ENCODE measurements around the gene SVEP1.
"Not testable (repeated sequence)": the region's sequence is repeated elsewhere in the genome, so short reads cannot be mapped to it uniquely, and the experiment has no call there.

SVEP1 gene

GRCh38 chr9:110615498-110615897 lies 36.0 kb upstream of the SVEP1 start:
- H3K4me1 ChIP-seq (ENCODE audit: control insufficient read depth, insufficient read depth, low read length), result no peaks in the 10 kb centered on the region
- TF ChIP-seq ZNF629 (tag by site-specific recombination; IDR thresholded peaks at IDR 0.05) (no peak), ZNF174 (tag by site-specific recombination; IDR thresholded peaks at IDR 0.05) (no peak), ZNF274 (IDR thresholded peaks at IDR 0.05; ENCODE audit: low read length) (no peak), ZNF274 (tag by site-specific recombination; IDR thresholded peaks at IDR 0.05; ENCODE audit: borderline replicate concordance) (no peak), ZNF19 (tag by site-specific recombination; IDR thresholded peaks at IDR 0.05; ENCODE audit: low read depth) (no peak), ZNF24 (tag by site-specific recombination; IDR thresholded peaks at IDR 0.05) (no peak), ZSCAN18 (tag by site-specific recombination; IDR thresholded peaks at IDR 0.05) (no peak), GLIS2 (tag by site-specific recombination; IDR thresholded peaks at IDR 0.05) (no peak), GLIS1 (tag by site-specific recombination; IDR thresholded peaks at IDR 0.05) (no peak), ZNF302 (tag by site-specific recombination; IDR thresholded peaks at IDR 0.05; ENCODE audit: low read depth) (no peak), ZNF266 (tag by site-specific recombination; IDR thresholded peaks at IDR 0.05; ENCODE audit: low read depth) (no peak), BCL11A (tag by site-specific recombination; IDR thresholded peaks at IDR 0.05; ENCODE audit: low read depth) (no peak), ZNF501 (tag by site-specific recombination; IDR thresholded peaks at IDR 0.05) (no peak), ZNF354C (tag by site-specific recombination; IDR thresholded peaks at IDR 0.05; ENCODE audit: borderline replicate concordance, low read depth) (no peak), MEIS1 (CRISPR knock-in tag; IDR thresholded peaks at IDR 0.05; ENCODE audit: borderline replicate concordance) (no peak), ZBTB17 (tag by site-specific recombination; IDR thresholded peaks at IDR 0.05) (no peak), ZNF184 (tag by site-specific recombination; IDR thresholded peaks at IDR 0.05) (no peak), AEBP2 (tag by site-specific recombination; IDR thresholded peaks at IDR 0.05; ENCODE audit: borderline replicate concordance) (no peak)
- no peak overlapping the region for H3K4me3 ChIP-seq (ENCODE audit: low read depth, low read length)
- CTCF ChIA-PET, result interaction anchor here (0.8 kb wide), 1 partner anchor 275 kb away, joined by 3 read pairs; no protein-coding TSS in a partner anchor
- no peak overlapping the region for H3K27ac ChIP-seq (ENCODE audit: extremely low read depth, low read depth, low read length)
- POLR2A ChIA-PET, result interaction anchor here (0.6 kb wide), 1 partner anchor 367 kb away, joined by 8 read pairs; no protein-coding TSS in a partner anchor
- H3K9me3 ChIP-seq (ENCODE audit: control insufficient read depth, insufficient read depth, low read depth, low read length), result no peaks in the 10 kb centered on the region
- no peaks in the 10 kb centered on the region for H3K36me3 ChIP-seq (ENCODE audit: control insufficient read depth in 2 of 2, insufficient read depth in 1 of 2, low read length in 2 of 2)

GRCh38 chr9:110614576-110614975 lies 35.0 kb upstream of the SVEP1 start:
- CTCF ChIA-PET; POLR2A ChIA-PET; H3K4me3 ChIP-seq (ENCODE audit: low read depth, low read length); H3K9me3 ChIP-seq (ENCODE audit: control insufficient read depth, insufficient read depth, low read depth, low read length); H3K27ac ChIP-seq (ENCODE audit: extremely low read depth, low read depth, low read length); H3K36me3 ChIP-seq (ENCODE audit: control insufficient read depth in 2 of 2, insufficient read depth in 1 of 2, low read length in 2 of 2); H3K4me1 ChIP-seq (ENCODE audit: control insufficient read depth, insufficient read depth, low read length): not testable (repeated sequence)
- TF ChIP-seq ZNF223 (tag by site-specific recombination; IDR thresholded peaks at IDR 0.05), result peak; percentile 62; the same call in 1 of the 2 replicates

GRCh38 chr9:110606179-110606790 lies 26.7 kb upstream of the SVEP1 start:
- Histone ChIP-seq H3K27ac (ENCODE audit: extremely low read depth, low read depth, low read length) (no peak overlapping the region), H3K4me3 (ENCODE audit: low read depth, low read length) (no peak overlapping the region), H3K36me3 (ENCODE audit: control insufficient read depth in 2 of 2, insufficient read depth in 1 of 2, low read length in 2 of 2) (no peaks in the 10 kb centered on the region), H3K4me1 (ENCODE audit: control insufficient read depth, insufficient read depth, low read length) (no peaks in the 10 kb centered on the region), H3K9me3 (ENCODE audit: control insufficient read depth, insufficient read depth, low read depth, low read length) (no peaks in the 10 kb centered on the region)
- no peak for TF ChIP-seq ZNF830 (tag by site-specific recombination; IDR thresholded peaks at IDR 0.05; ENCODE audit: low read depth)
- no peak for TF ChIP-seq ZBTB7A (tag by site-specific recombination; IDR thresholded peaks at IDR 0.05; ENCODE audit: low read depth)
- TF ChIP-seq KLF16 (tag by site-specific recombination; IDR thresholded peaks at IDR 0.05), result no peak
- TF ChIP-seq GLI4 (tag by site-specific recombination; IDR thresholded peaks at IDR 0.05), result no peak
- POLR2A ChIA-PET, result no interaction called here
- CTCF ChIA-PET, result interaction anchor here (0.6 to 0.9 kb wide), 2 partner anchors 14 to 17 kb away, joined by 3 read pairs; no protein-coding TSS in a partner anchor
